H1 (cell line): ENCODE data around the gene BPGM. TPM values are rescaled to one million over a fixed set of nuclear protein-coding genes. Genes with fewer than 3 reads are reported as not detected.

Experiments used
- BACH1 ChIP-seq: IDR thresholded peaks from 2 replicates; pipeline ENCODE4 v1.6.1; 2012; ENCODE audit warnings: low read length, improper control_type of control experiment
- HDAC6 ChIP-seq: IDR thresholded peaks from one replicate; pipeline ENCODE4 v1.7.1; 2012; ENCODE audit warnings: low read depth, mild to moderate bottlenecking, inconsistent platforms, low read length, moderate library complexity
- TCF12 ChIP-seq: IDR thresholded peaks from 2 replicates; pipeline ENCODE4 v1.6.1; 2011; ENCODE audit warnings: low read depth, mild to moderate bottlenecking, low read length
- polyA plus RNA-seq, 7 experiments: library from polyadenylated mRNA; depleted of rRNA in 3 of 7; stranded (reverse) in 5 of 7; unstranded in 2 of 7; fragments of >200 nt in 5 of 7; fragments of 200-250 nt in 2 of 7; gene quantifications; 1 replicate in 5 of 7; 2 replicates in 1 of 7; 4 replicates in 1 of 7; pipeline versions ENCODE4 v1.2.1 to v1.2.3, GENCODE V29; 2011 to 2013; ENCODE audit warnings: missing spikeins in 2 of 7, mixed read lengths in 2 of 7
- total RNA-seq: library from RNA; stranded (reverse); fragmentation: NEBNext Ultra II Directional; extraction: Animal tissue kit (Norgen Biotek cat#: 25700); gene quantifications from 2 replicates; pipeline ENCODE4 v1.2.1, GENCODE V29; 2021
- TF ChIP-seq, protein P1 (sequence below): fragments of 300-600 bp; sonication (generic); IDR thresholded peaks from 2 replicates; pipeline ENCODE4 v1.7.1; 2012; ENCODE audit warnings: low read length, moderate library complexity, mild to moderate bottlenecking, inconsistent platforms; ENCODE audit not compliant: insufficient replicate concordance

Gene BPGM
- total and polyA plus RNA-seq, 2 of the 8 experiments (the other 6 are each of a cell fraction or from before 2014, with no cell fraction given), result 9.7 to 15.3 TPM

DNA sequence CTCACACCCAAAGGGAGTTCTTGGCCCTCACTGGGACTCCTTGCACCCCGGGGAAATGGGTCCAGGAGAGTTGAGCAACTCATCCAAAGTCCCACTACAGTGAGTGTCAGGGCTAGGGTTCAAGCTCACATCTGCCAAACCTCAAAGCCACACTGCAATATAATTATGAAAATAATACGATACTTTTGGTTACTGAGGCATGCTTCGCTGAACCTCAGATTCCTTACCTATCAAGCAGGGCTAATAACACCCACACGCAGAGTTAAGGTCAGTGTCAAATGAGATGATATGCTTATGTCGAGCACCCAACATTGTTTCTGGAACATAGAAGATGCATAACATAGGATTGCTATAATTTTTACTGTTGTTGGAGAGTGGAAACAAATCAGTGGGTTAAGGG is 58.2 kb downstream of the BPGM start (continued):
- TF ChIP-seq, protein P1, sequence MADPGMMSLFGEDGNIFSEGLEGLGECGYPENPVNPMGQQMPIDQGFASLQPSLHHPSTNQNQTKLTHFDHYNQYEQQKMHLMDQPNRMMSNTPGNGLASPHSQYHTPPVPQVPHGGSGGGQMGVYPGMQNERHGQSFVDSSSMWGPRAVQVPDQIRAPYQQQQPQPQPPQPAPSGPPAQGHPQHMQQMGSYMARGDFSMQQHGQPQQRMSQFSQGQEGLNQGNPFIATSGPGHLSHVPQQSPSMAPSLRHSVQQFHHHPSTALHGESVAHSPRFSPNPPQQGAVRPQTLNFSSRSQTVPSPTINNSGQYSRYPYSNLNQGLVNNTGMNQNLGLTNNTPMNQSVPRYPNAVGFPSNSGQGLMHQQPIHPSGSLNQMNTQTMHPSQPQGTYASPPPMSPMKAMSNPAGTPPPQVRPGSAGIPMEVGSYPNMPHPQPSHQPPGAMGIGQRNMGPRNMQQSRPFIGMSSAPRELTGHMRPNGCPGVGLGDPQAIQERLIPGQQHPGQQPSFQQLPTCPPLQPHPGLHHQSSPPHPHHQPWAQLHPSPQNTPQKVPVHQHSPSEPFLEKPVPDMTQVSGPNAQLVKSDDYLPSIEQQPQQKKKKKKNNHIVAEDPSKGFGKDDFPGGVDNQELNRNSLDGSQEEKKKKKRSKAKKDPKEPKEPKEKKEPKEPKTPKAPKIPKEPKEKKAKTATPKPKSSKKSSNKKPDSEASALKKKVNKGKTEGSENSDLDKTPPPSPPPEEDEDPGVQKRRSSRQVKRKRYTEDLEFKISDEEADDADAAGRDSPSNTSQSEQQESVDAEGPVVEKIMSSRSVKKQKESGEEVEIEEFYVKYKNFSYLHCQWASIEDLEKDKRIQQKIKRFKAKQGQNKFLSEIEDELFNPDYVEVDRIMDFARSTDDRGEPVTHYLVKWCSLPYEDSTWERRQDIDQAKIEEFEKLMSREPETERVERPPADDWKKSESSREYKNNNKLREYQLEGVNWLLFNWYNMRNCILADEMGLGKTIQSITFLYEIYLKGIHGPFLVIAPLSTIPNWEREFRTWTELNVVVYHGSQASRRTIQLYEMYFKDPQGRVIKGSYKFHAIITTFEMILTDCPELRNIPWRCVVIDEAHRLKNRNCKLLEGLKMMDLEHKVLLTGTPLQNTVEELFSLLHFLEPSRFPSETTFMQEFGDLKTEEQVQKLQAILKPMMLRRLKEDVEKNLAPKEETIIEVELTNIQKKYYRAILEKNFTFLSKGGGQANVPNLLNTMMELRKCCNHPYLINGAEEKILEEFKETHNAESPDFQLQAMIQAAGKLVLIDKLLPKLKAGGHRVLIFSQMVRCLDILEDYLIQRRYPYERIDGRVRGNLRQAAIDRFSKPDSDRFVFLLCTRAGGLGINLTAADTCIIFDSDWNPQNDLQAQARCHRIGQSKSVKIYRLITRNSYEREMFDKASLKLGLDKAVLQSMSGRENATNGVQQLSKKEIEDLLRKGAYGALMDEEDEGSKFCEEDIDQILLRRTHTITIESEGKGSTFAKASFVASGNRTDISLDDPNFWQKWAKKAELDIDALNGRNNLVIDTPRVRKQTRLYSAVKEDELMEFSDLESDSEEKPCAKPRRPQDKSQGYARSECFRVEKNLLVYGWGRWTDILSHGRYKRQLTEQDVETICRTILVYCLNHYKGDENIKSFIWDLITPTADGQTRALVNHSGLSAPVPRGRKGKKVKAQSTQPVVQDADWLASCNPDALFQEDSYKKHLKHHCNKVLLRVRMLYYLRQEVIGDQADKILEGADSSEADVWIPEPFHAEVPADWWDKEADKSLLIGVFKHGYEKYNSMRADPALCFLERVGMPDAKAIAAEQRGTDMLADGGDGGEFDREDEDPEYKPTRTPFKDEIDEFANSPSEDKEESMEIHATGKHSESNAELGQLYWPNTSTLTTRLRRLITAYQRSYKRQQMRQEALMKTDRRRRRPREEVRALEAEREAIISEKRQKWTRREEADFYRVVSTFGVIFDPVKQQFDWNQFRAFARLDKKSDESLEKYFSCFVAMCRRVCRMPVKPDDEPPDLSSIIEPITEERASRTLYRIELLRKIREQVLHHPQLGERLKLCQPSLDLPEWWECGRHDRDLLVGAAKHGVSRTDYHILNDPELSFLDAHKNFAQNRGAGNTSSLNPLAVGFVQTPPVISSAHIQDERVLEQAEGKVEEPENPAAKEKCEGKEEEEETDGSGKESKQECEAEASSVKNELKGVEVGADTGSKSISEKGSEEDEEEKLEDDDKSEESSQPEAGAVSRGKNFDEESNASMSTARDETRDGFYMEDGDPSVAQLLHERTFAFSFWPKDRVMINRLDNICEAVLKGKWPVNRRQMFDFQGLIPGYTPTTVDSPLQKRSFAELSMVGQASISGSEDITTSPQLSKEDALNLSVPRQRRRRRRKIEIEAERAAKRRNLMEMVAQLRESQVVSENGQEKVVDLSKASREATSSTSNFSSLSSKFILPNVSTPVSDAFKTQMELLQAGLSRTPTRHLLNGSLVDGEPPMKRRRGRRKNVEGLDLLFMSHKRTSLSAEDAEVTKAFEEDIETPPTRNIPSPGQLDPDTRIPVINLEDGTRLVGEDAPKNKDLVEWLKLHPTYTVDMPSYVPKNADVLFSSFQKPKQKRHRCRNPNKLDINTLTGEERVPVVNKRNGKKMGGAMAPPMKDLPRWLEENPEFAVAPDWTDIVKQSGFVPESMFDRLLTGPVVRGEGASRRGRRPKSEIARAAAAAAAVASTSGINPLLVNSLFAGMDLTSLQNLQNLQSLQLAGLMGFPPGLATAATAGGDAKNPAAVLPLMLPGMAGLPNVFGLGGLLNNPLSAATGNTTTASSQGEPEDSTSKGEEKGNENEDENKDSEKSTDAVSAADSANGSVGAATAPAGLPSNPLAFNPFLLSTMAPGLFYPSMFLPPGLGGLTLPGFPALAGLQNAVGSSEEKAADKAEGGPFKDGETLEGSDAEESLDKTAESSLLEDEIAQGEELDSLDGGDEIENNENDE, result no peak
- TF ChIP-seq HDAC6 (no peak), BACH1 (no peak), TCF12 (no peak)
